Retinal pigment epithelial cell (primary cell): ENCODE results near the gene NFYC.

Source experiments
- DNase-seq: peaks from one replicate; pipeline ENCODE4 v3.0.0-alpha.2; 2010; ENCODE audit warnings: low read depth
- H3K4me3 ChIP-seq: 2 replicates; pipeline ENCODE4 v1.5.1; 2011; ENCODE audit warnings: mild to moderate bottlenecking, low read length, control low read depth, moderate library complexity
- CTCF ChIP-seq: conservative IDR thresholded peaks from 2 replicates; pipeline ENCODE4 v1.5.1; 2011; ENCODE audit warnings: low read depth, low read length, control low read depth, inconsistent platforms

The NFYC gene

GRCh38 chr1:40806731-40807695 is 115.5 kb downstream of the NFYC start:
- no peak for DNase-seq
- TF ChIP-seq CTCF, result no peak
- no peak overlapping the region for H3K4me3 ChIP-seq

- H3K4me3 ChIP-seq, result no peak overlapping the region
- DNase-seq, result no peak
- no peak for TF ChIP-seq CTCF
Observed at GRCh38 chr1:40808002-40808401, 116.5 kb downstream of the NFYC start.

- no peak for TF ChIP-seq CTCF
- DNase-seq, result no peak
- no peak overlapping the region for H3K4me3 ChIP-seq
Observed at GRCh38 chr1:40808444-40808843, 116.9 kb downstream of the NFYC start.

GRCh38 chr1:40808909-40809308 is 117.4 kb downstream of the NFYC start:
- DNase-seq, result no peak
- no peak overlapping the region for H3K4me3 ChIP-seq
- TF ChIP-seq CTCF, result no peak

- no peak for DNase-seq
- TF ChIP-seq CTCF, result no peak
- no peak overlapping the region for H3K4me3 ChIP-seq
Observed at GRCh38 chr1:40810927-40811326, 119.4 kb downstream of the NFYC start.

GRCh38 chr1:40815420-40815819 is 123.9 kb downstream of the NFYC start:
- H3K4me3 ChIP-seq, result no peak overlapping the region
- no peak for TF ChIP-seq CTCF
- no peak for DNase-seq

GRCh38 chr1:40817791-40818263 is 126.3 kb downstream of the NFYC start:
- no peak for TF ChIP-seq CTCF
- no peak for DNase-seq
- no peak overlapping the region for H3K4me3 ChIP-seq
